Measurements from ENCODE around the gene PRR11. TPM values are rescaled to one million over a fixed set of nuclear protein-coding genes. Genes with fewer than 3 reads are reported as not detected.
"Not testable (repeated sequence)": the region's sequence is repeated elsewhere in the genome, so short reads cannot be mapped to it uniquely, and the experiment has no call there.

Gene PRR11
- total RNA-seq, 1 donor from 2014 or later = 1.0 TPM

DNA sequence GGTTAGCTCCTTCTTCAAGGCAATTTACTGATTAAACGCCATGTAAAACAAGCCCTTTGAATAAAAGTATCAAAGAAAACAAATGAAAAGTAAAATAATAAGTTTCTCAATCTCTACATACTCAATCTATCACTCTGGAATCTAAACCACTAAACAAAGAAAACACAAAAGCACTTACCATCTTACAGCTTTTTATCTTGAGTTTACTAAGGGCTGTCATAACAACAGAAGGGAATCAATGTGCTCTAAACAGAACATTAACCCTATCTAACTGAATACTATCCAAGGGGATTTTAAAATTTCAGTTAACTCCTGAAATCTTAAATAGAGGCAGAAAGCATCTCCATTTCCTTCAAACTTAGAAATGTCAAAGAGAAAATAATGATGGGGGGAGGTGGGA is 4.0 kb upstream of the PRR11 start:
- no peak for DNase-seq (ENCODE audit: low spot score)

DNA sequence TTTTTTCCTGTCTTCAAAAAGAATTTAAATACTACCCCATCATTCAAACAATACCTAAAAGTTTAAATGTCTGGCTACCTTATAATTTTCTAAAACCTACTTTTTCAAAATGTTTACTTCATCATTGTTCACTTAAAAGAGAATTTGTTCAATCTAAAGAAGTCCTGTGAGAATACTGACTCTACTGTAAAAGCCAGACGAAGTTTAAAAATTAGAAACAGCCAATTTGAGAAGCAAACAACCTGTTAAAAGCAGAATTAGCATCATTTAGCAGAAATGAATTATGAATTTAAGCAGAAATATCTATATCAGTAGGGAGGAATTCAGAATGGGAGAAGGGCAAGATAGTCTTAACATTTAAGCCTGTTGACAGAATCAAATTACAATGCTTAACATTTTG is 2.6 kb upstream of the PRR11 start:
- DNase-seq (ENCODE audit: low spot score) = no peak

DNA sequence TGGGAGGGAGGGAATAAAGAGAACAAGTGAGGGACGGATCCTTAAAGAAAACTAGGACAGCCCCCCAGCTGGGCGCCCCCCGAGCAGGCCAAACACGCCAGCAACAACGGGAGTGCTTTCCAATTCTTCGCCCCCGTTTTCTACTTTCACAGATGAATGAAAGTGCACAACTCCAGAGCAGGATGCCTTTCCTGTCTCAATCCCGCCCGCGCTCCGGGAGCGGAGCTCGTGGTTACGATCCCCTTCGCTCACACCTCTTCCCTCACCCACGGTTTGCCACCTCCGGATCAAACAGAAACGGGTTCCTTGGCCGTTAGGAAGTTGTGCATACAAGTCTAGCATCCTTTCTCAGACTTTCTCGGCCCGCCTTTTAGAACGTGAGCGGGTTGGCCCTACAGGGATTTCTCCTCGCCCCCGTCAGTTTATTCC is 1.2 kb upstream of the PRR11 start:
- DNase-seq (ENCODE audit: low spot score) = peak; percentile 55

DNA sequence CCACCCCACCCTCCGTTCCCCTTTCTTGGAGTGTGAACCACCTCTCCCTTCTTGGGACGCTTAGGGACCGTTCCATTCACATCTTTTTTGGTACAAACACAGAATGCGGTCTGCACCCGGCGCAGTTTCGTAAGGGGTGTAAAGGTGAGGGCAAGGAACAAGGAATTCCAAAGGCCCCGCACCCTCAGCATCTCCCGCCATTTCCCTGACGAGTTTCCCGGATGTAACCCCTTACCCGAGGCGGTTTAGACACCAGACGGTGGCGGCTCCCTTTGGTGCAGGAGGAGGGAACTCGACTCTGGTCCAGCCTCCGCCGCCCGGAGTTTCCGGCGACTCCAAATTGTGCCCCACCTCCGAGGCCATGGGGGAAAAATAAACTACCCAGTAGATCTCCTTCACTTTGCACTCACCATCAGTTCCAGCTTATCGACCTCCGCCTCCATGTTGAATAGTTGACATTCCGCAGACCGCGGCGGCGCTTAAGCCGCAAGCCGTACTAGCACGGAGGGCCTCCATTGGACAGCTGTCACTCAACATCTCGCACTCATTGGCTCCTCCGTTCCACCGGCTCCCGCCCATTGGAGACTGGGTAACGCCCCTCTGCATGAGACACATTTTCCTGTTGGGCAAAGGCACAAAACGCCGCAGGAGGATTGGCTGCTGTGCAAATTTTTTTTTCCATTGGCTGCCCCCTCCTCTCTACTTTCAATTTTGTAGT is 666 bp upstream of the PRR11 start, which contains the start of gene SKA2:
TSS of gene SKA2 (minus strand) at position 466 of the 718 bp plus-strand sequence. CDS start at position 443, 23 bp downstream.
- DNase-seq (ENCODE audit: low spot score) = no peak

DNA sequence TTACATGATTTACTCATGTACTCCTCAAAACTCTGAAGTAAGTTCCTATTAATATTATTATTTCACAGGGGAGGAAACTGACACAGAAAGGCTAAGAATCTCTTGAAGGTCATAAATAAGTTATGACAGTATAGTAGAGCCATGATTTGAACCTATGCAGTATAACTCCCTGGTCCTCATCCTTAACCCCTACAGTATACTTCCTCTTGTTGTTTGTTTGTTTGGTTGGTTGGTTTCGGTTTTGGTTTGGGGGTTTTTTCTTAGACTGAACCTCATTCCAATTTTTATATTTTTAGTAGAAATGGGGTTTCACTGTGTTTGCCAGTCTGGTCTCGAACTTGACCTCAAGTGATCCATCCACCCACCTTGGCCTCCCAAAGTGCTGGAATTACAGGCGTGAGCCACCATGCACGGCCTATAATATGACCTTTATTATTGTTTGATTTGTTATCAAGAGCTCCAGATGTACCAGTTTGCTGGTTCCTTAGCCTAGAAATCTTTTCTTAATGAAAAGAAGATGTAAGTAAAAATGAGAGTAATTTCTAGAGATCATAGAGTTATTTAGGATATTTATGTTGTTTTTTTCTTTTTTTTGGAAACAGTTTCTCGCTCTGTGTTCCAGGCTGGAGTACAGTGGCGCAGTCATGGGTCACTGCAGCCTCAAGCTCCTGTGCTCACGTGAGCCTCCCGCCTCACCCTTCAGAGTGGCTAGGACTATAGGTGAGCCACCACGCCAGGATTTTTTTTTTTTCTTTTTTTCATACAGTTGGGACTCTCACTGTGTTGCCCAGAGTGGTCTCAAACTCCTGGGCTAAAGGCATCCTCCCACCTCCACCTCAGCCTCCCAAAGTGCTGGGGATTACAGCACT is 4.8 kb downstream of the PRR11 start:
- DNase-seq (ENCODE audit: low spot score) = no peak

DNA sequence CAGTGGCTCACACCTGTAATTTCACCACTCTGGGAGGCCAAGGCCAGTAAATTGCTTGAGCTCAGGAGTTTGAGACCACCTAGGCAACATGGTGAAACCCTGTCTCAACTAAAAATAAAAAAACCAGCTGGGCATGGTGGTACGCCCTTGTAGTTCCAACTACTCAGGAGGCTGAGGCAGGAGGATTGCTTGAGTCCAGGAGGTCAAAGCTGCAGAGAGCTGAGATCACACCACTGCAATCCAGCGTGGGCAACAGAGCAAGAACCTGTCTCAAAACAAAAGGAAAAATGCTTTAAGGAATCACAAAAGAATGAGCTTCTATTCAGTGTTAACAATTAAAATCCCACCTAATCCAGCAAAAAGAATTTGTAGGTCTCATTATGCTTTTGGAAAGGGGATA is 5.9 kb downstream of the PRR11 start:
- DNase-seq (ENCODE audit: low spot score) = no peak

DNA sequence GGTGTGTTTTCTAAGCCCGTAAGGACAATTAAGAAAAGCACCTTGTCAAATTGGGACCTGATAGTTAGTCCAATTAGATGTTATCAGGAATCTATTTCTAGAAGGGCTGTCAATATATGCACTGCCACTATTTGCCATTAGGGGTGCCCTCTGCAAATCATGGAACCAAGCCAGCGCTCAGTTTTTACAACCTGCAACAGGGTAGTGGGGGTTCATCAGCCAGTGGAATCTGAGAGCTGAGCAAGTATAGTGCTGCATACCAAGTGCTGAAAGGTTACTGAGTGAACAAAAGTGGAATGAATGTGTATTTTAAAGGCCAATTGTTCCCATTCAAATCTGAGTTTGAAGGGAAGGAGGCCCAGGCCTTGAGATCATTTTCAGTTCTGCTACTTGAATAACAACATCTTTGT is 10.4 kb downstream of the PRR11 start:
- DNase-seq (ENCODE audit: low spot score) = no peak

DNA sequence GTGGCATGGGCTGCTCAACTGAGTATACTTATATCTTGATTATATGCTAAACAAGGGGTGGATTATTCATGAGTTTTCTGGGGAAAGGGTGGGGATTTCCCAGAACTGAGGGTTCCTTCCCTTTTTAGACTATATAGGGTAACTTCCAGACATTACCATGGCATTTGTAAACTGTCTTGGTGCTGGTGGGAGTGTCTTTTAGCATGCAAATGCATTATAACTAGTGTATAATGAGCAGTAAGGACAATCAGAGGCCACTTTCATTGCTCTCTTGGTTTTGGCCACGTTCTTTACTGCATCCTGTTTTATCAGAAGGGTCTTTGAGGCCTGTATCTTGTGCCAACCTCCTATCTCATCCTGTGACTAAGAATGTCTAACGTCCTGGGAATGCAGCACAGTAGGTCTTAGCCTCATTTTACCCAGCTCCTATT is 12.0 kb downstream of the PRR11 start:
- no peak for DNase-seq (ENCODE audit: low spot score)

DNA sequence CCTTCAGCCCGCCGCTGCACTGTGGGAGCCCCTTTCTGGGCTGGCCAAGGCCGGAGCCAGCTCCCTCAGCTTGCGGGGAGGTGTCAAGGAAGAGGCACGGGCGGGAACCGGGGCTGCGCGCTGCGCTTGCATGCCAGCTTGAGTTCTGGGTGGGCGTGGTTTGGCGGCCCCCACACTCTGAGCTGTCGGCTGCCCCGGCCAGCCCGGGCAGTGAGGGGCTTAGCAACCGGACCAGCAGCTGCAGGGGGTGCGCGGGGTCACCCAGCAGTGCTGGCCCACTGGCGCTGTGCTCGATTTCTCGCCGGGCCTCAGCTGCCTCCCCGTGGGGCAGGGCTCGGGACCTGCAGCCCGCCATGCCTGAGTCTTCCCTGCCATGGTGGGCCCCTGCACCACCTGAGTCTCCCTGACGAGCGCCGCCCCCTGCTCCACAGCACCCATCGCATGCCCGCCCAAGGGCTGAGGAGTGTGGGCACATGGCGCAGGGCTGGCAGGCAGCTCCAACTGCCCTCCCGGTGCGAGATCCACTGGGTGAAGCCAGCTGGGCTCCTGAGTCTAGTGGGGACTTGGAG is 17.0 kb downstream of the PRR11 start:
- no peak for DNase-seq (ENCODE audit: low spot score)

DNA sequence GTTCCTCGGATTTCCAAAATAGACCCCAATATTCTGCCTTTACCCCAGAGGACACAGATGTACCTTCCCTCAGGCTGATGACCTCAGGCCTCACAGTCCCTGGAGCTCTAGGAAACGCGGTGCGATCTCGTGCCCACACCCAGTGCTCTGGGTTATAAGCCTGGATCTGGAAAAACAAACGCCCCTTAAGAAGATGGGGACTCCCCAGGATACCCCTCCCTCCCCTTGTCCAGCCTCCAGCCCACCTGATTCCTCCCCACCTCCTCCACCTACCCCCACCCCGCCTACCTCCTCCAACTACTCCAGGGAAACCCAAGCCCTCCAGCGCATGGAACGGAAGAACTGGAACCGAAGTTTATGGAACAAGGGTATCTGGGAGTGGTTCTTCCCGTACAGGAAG is 19.1 kb downstream of the PRR11 start:
- no peak for DNase-seq (ENCODE audit: low spot score)

DNA sequence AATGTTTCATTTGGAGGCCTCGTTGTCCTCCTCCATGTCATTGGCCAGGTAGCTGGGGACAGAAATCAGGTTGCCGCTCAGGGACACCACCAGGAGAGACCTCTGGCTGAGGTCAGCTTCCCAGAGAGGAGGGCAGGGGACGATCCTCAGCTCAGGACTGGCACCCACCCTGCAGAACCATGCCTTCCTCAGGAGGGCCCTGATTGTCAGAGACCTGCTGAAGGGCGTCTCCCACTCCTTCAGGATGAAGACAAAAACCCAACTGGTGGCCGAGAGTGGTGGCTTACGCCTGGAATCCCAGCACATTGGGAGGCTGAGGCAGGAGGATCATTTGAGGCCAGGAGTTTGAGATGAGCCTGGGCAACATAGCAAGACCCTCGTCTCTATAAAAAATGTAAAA is 19.5 kb downstream of the PRR11 start:
- DNase-seq (ENCODE audit: low spot score) = no peak

DNA sequence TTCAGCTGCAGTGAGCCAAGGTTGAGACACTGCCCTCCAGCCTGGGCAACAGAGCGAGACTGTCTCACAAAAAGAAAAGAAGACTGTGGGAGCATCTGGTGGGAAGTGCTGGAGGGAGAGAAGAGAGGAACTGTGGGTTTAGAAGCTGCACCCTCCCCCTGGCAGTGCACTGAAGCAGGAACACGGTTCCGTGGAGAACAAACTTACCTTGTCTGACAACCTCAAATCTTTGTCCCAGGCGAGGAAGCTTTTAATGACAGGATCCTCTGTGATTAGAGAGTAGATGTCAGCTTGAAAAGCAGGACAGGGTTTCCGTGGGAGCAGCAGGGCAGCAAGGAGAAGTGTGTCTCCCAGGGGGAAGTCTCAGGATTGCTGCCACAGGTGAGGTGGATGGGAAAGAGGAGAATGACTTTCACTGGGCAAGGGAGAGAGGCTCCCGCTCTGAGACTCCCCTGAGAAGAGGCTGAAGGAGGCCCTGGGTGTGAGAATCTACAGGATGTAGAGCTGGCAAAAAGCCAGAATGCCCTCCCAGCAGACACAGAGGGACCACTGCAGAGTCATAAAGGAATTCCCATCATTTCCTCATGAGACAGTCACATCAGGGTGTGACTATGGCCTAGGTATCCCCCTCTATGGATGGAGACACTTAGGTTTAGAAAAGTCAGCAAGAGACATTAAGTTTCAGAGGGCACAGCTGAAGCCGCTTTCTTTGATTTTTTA is 22.9 kb downstream of the PRR11 start:
- DNase-seq (ENCODE audit: low spot score) = no peak

DNA sequence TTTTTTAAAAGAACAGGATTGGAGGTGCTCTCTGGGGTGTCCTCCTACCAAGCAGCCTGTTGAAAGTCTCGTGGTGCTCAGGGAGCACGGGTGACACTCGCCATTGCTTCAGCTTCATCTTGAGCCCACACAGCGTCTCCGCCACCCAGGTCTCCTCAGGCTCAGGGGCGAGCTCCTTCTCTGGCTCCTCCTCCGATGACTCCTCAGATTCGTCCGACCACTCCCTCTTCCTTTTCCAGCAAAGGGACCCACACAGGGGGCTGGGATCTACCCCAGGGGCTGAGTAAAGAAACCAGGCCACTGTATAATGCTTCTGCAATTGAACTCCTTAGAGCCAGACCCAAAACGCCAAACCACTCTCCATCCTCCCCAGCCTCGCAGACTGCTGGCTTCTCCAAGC is 24.1 kb downstream of the PRR11 start:
- not testable (repeated sequence) for DNase-seq (ENCODE audit: low spot score)

DNA sequence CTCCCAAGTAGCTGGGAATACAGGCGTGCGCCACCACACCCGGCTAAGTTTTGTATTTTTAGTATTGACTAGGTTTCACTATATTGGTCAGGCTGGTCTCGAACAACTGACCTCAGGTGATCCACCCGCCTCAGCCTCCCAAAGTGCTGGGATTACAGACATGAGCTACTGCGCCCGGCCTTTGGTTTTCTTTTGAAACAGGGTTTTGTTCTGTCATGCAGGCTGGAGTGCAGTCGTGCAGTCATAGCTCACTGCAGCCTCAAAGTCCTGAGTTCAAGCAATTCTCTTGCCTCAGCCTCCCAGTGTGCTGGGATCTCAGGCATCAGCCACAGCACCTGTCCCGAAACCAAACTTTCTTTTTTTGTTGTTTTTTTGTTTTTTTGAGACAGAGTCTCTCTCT is 25.1 kb downstream of the PRR11 start:
- DNase-seq (ENCODE audit: low spot score) = no peak

DNA sequence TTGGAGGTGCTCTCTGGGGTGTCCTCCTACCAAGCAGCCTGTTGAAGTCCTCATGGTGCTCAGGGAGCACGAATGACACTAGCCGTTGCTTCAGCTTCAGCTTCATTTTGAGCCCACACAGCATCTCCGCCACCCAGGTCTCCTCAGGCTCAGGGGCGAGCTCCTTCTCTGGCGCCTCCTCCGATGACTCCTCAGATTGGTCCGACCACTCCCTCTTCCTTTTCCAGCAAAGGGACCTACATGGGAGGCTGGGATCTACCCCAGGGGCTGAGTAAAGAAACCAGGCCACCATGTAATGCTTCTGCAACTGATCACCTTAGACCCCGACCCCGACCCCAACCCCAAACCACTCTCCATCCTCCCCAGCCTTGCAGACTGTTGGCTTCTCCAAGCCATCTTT is 25.9 kb downstream of the PRR11 start:
- DNase-seq (ENCODE audit: low spot score) = no peak

DNA sequence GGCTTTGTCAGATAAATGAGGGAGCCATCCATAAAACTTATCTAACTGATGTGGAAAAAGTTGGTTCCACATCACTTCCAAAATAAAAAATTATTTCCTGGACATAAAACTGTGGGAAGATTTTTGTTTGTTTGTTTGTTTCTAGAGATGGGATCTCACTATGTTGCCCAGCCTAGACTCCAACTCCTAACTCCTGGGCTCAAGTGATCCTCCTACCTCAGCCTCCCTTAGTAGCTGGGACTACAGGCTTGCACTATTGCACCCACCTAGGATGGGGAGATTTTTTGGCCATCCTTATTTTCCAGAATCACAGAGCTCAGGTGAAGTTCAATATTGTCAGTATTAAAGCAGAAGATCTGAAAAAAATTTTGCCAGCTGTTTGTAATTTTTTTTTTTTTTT is 30.5 kb downstream of the PRR11 start:
- DNase-seq (ENCODE audit: low spot score) = no peak

DNA sequence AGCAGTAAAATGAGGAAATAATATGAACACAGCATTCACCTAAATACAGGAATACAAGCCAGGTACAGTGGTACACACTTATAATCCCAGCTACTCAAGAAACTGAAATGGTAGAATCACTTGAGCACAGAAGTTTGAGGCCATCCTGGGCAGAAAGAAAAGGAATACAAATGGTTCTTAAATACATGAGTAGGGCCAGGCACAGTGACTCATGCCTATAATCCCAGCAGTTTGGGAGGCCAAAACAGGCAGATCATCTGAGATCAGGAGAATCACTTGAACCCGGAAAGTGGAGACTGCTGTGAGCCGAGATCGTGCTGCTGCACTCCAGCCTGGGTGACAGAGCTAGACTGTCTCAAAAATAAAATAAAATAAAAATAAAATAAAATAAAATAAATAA is 31.3 kb downstream of the PRR11 start:
- DNase-seq (ENCODE audit: low spot score) = no peak

DNA sequence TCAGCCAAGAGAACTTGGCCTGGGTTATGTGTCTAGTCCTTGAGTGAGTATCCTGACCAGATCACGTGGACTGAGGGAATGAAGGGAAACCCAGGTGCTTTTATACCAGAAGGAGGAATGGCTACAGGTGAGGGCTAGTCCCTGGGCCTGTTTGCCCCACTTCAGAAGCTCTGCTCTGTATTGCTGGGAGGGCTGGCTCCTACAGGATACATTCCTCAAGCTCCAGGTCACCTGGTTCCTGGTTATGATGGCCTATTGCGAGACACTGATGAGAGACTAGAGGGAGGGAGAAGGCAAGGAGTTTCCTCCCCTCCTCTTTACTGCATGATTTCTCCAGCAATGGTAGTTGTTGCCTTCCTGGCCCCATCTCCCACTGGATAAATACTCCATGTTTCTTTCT is 35.3 kb downstream of the PRR11 start:
- DNase-seq (ENCODE audit: low spot score) = no peak

DNA sequence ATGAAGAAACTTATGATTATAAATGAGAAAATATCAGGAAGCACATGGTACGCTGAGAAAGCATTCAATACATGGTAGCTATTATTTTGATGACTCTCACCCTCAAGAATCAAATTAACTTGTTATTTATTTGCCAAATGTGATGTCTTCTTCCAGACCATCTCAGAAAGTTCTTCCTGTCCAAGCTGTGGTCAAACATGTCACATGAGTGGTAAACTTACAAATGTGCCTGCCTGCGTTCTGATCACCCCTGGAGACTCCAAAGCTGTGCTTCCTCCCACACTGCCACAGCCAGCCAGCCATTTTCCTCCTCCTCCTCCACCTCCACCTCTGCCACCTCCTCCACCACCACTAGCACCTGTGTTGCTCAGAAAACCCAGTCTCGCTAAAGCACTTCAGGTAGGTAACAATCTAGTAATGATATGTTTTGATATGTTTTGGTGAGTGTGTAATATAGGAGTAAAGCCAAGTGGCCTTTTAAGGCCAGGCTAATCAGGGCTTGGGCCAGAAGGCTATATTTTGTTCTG is 37.9 kb downstream of the PRR11 start:
- DNase-seq (ENCODE audit: low spot score) = no peak

DNA sequence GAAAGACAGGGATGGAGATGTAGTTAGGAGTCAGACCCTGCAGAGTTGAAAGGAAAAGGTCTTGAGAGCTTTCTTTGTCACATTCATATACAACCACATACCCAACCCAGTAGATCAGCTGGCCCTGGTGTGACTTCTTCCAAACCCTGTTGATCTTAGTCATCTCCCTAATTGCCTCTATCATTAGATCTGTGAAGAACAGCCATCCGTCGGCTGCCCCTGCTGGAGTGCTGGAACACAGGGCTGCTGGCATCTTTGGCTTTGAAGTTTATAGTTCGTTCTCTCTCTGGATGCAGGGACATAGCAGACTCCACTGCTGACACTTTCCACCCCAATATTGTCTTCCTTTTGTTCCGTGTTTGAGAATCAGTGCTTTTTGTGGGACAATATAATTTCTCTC is 43.9 kb downstream of the PRR11 start:
- no peak for DNase-seq (ENCODE audit: low spot score)

DNA sequence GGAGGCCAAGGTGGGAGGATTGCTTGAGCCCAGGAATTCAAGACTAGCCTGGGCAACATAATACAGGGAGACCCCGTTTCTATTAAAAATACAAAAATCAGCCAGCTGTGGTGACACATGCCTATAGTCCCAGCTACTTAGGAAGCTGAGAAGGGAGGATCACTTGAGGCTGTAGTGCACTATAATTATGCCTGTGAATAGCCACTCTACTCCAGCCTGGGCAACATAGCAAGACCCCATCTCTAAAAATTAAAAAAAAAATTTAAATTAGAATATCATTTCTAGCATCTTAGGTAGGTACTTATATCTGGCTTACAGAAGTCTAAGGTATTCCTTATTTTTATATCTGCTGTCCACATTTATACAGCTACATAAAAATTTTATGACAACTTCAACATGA is 46.8 kb downstream of the PRR11 start:
- DNase-seq (ENCODE audit: low spot score) = no peak

DNA sequence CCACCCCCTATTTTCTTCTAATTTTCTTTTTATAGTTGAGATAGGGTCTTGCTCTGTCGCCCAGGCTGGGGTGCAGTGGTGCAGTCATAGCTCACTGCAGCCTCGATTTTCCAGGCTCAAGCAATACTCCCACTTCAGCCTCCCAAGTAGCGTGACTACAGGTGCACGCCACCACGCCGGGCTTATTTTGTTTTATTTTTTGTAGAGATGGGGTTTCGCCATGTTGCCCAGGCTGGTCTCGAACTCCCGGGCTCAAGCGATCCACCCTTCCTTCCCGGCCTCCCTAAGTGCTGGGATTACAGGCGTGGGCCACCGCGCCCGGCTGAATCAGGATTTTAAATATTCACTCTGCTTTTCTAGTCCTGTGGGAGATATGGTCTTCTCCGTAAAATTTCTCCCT is 63.8 kb downstream of the PRR11 start:
- no peak for DNase-seq (ENCODE audit: low spot score)
